HEK293 (cell line): ENCODE data around the gene CAMK2D.
"Not testable (repeated sequence)": the region's sequence is repeated elsewhere in the genome, so short reads cannot be mapped to it uniquely, and the experiment has no call there.

Source experiments
- CTCF ChIA-PET: fragments of 350-600 bp; formaldehyde crosslinking; extraction: SDS; loops from one replicate; lab custom pipeline; 2021; ENCODE audit warnings: antibody characterized with exemption; lab: Yijun Ruan, JAX
- POLR2A ChIA-PET: fragments of 300-600 bp; formaldehyde crosslinking; extraction: SDS; loops from one replicate; lab custom pipeline; 2020; ENCODE audit warnings: antibody characterized with exemption, inconsistent platforms; lab: Yijun Ruan, JAX
- H3K27ac ChIP-seq: fragments of 200-500 bp; sonication (Bioruptor generic); 2 replicates; pipeline ENCODE4 v1.5.1; 2014; ENCODE audit warnings: low read depth, low read length, control low read depth, inconsistent platforms; ENCODE audit errors: extremely low read depth
- H3K36me3 ChIP-seq, 2 experiments: fragments of 200-500 bp in 1 of 2; sonication (Bioruptor generic) in 1 of 2; 1 replicate in 1 of 2; 2 replicates in 1 of 2; pipeline ENCODE4 v1.5.1; 2014 to 2017; ENCODE audit warnings: inconsistent platforms in 2 of 2, low read length in 2 of 2; ENCODE audit not compliant: control insufficient read depth in 2 of 2, insufficient read depth in 1 of 2
- H3K4me1 ChIP-seq: fragments of 200-500 bp; sonication (Bioruptor generic); 2 replicates; pipeline ENCODE4 v1.5.1; 2014; ENCODE audit warnings: mild to moderate bottlenecking, low read length, inconsistent platforms; ENCODE audit not compliant: control insufficient read depth, insufficient read depth
- H3K4me3 ChIP-seq: 2 replicates; pipeline ENCODE4 v1.5.1; 2011; ENCODE audit warnings: low read depth, mild to moderate bottlenecking, control low read depth, low read length, moderate library complexity
- H3K9me3 ChIP-seq: fragments of 200-500 bp; sonication (Bioruptor generic); 2 replicates; pipeline ENCODE4 v1.5.1; 2014; ENCODE audit warnings: low read depth, low read length, inconsistent platforms; ENCODE audit not compliant: control insufficient read depth, insufficient read depth
- GLI2 ChIP-seq: fragments of 450-650 bp; formaldehyde crosslinking; IDR thresholded peaks from 2 replicates; pipeline ENCODE4; 2017; ENCODE audit warnings: missing biosample characterization, missing genetic modification characterization, low read depth, borderline replicate concordance
- GLI4 ChIP-seq: fragments of 450-650 bp; formaldehyde crosslinking; IDR thresholded peaks from 2 replicates; pipeline ENCODE4 v1.5.1; 2016; ENCODE audit warnings: missing biosample characterization, missing genetic modification characterization
- GLIS1 ChIP-seq: fragments of 450-650 bp; formaldehyde crosslinking; IDR thresholded peaks from 2 replicates; pipeline ENCODE4 v1.5.1; 2016; ENCODE audit warnings: missing biosample characterization, missing genetic modification characterization
- OSR2 ChIP-seq: fragments of 450-650 bp; formaldehyde crosslinking; IDR thresholded peaks from 2 replicates; pipeline ENCODE4 v1.5.1; 2016; ENCODE audit warnings: missing biosample characterization, missing genetic modification characterization
- TRIM28 ChIP-seq: IDR thresholded peaks from 2 replicates; pipeline ENCODE4 v1.6.1; 2011; ENCODE audit warnings: low read length, control low read depth, borderline replicate concordance
- ZBTB49 ChIP-seq: fragments of 450-650 bp; formaldehyde crosslinking; IDR thresholded peaks from 2 replicates; pipeline ENCODE4 v1.5.1; 2016; ENCODE audit warnings: missing biosample characterization, missing genetic modification characterization, low read depth
- ZBTB8A ChIP-seq: fragments of 450-650 bp; formaldehyde crosslinking; IDR thresholded peaks from 2 replicates; pipeline ENCODE4 v1.5.1; 2016; ENCODE audit warnings: missing biosample characterization, missing genetic modification characterization
- ZNF112 ChIP-seq: fragments of 450-650 bp; formaldehyde crosslinking; IDR thresholded peaks from 2 replicates; pipeline ENCODE4 v1.5.0; 2017; ENCODE audit warnings: missing biosample characterization, missing genetic modification characterization
- ZNF132 ChIP-seq: fragments of 450-650 bp; formaldehyde crosslinking; IDR thresholded peaks from 2 replicates; pipeline ENCODE4 v1.5.1; 2017; ENCODE audit warnings: missing biosample characterization, missing genetic modification characterization, borderline replicate concordance
- ZNF174 ChIP-seq: fragments of 450-650 bp; formaldehyde crosslinking; IDR thresholded peaks from 2 replicates; pipeline ENCODE4 v1.5.0; 2017; ENCODE audit warnings: missing biosample characterization, mild to moderate bottlenecking, missing genetic modification characterization
- ZNF19 ChIP-seq: fragments of 450-650 bp; formaldehyde crosslinking; IDR thresholded peaks from 2 replicates; pipeline ENCODE4; 2016; ENCODE audit warnings: missing biosample characterization, missing genetic modification characterization, low read depth
- ZNF214 ChIP-seq: fragments of 450-650 bp; formaldehyde crosslinking; IDR thresholded peaks from 2 replicates; pipeline ENCODE4 v1.5.1; 2017; ENCODE audit warnings: missing biosample characterization, mild to moderate bottlenecking, missing genetic modification characterization, borderline replicate concordance
- ZNF248 ChIP-seq: fragments of 450-650 bp; formaldehyde crosslinking; IDR thresholded peaks from 2 replicates; pipeline ENCODE4 v1.5.1; 2017; ENCODE audit warnings: missing biosample characterization, missing genetic modification characterization
- ZNF280D ChIP-seq: fragments of 450-650 bp; formaldehyde crosslinking; IDR thresholded peaks from 2 replicates; pipeline ENCODE4 v1.5.1; 2016; ENCODE audit warnings: missing biosample characterization, missing genetic modification characterization
- ZNF350 ChIP-seq: fragments of 450-650 bp; formaldehyde crosslinking; IDR thresholded peaks from 2 replicates; pipeline ENCODE4 v1.5.0; 2017; ENCODE audit warnings: missing biosample characterization, mild to moderate bottlenecking, missing genetic modification characterization
- ZNF416 ChIP-seq: fragments of 450-650 bp; formaldehyde crosslinking; IDR thresholded peaks from 2 replicates; pipeline ENCODE4 v1.5.1; 2016; ENCODE audit warnings: missing biosample characterization, missing genetic modification characterization
- ZNF423 ChIP-seq: fragments of 450-650 bp; formaldehyde crosslinking; IDR thresholded peaks from 2 replicates; pipeline ENCODE4 v1.5.1; 2016; ENCODE audit warnings: missing biosample characterization, missing genetic modification characterization
- ZNF433 ChIP-seq: fragments of 450-650 bp; formaldehyde crosslinking; IDR thresholded peaks from 2 replicates; pipeline ENCODE4 v1.5.1; 2016; ENCODE audit warnings: missing biosample characterization, missing genetic modification characterization, low read depth
- ZNF449 ChIP-seq: fragments of 450-650 bp; formaldehyde crosslinking; IDR thresholded peaks from 2 replicates; pipeline ENCODE4 v1.5.1; 2017; ENCODE audit warnings: missing biosample characterization, mild to moderate bottlenecking, missing genetic modification characterization, moderate library complexity
- ZNF48 ChIP-seq: fragments of 450-650 bp; formaldehyde crosslinking; IDR thresholded peaks from 2 replicates; pipeline ENCODE4 v1.5.1; 2016; ENCODE audit warnings: missing biosample characterization, missing genetic modification characterization
- ZNF529 ChIP-seq: fragments of 450-650 bp; formaldehyde crosslinking; IDR thresholded peaks from 2 replicates; pipeline ENCODE4 v1.5.1; 2017; ENCODE audit warnings: missing genetic modification characterization, missing biosample characterization; ENCODE audit not compliant: insufficient replicate concordance
- ZNF645 ChIP-seq: fragments of 450-650 bp; formaldehyde crosslinking; IDR thresholded peaks from 2 replicates; pipeline ENCODE4; 2016; ENCODE audit warnings: missing biosample characterization, missing genetic modification characterization
- ZNF658 ChIP-seq: fragments of 450-650 bp; formaldehyde crosslinking; IDR thresholded peaks from 2 replicates; pipeline ENCODE4; 2016; ENCODE audit warnings: missing biosample characterization, missing genetic modification characterization
- ZNF707 ChIP-seq: fragments of 450-650 bp; formaldehyde crosslinking; IDR thresholded peaks from 2 replicates; pipeline ENCODE4 v1.5.1; 2016; ENCODE audit warnings: missing biosample characterization, missing genetic modification characterization
- ZNF792 ChIP-seq: fragments of 450-650 bp; formaldehyde crosslinking; IDR thresholded peaks from 2 replicates; pipeline ENCODE4 v1.5.1; 2016; ENCODE audit warnings: missing biosample characterization, missing genetic modification characterization

CAMK2D gene

GRCh38 chr4:113809311-113809710 is 47.8 kb upstream of the CAMK2D start (continued):
- TF ChIP-seq ZNF645 (tag by site-specific recombination) (no peak), GLI4 (tag by site-specific recombination) (no peak), ZBTB8A (tag by site-specific recombination) (no peak), ZNF19 (tag by site-specific recombination) (no peak), ZNF214 (tag by site-specific recombination) (no peak), ZNF658 (tag by site-specific recombination) (no peak), OSR2 (tag by site-specific recombination) (no peak), ZNF792 (tag by site-specific recombination) (no peak), ZNF248 (no peak)

GRCh38 chr4:113806850-113807249 is 45.3 kb upstream of the CAMK2D start:
- no peak for TF ChIP-seq ZNF529 (tag by site-specific recombination)
- ChIA-PET POLR2A (no interaction called here), CTCF (interaction anchor here (0.6 kb wide), 1 partner anchor 60 kb away, joined by 3 read pairs; no protein-coding TSS in a partner anchor)
- no peak overlapping the region for H3K4me3 ChIP-seq
- H3K27ac ChIP-seq: no peak overlapping the region
- no peaks in the 10 kb centered on the region for H3K36me3 ChIP-seq
- H3K4me1 ChIP-seq: no peaks in the 10 kb centered on the region
- no peaks in the 10 kb centered on the region for H3K9me3 ChIP-seq

GRCh38 chr4:113801882-113802281 is 40.3 kb upstream of the CAMK2D start:
- H3K36me3 ChIP-seq: no peaks in the 10 kb centered on the region
- no peak for TF ChIP-seq ZNF48 (tag by site-specific recombination)
- no peak for TF ChIP-seq ZNF416 (tag by site-specific recombination)
- TF ChIP-seq ZNF112 (tag by site-specific recombination): no peak
- no peak for TF ChIP-seq GLI2 (tag by site-specific recombination)
- no peak for TF ChIP-seq ZBTB49 (tag by site-specific recombination)
- no peak for TF ChIP-seq ZNF132
- TF ChIP-seq ZNF174 (tag by site-specific recombination): no peak
- TF ChIP-seq ZNF423: no peak
- TF ChIP-seq ZNF433 (tag by site-specific recombination): no peak
- TF ChIP-seq ZNF707 (tag by site-specific recombination): no peak
- TF ChIP-seq ZNF449: no peak
- no peak for TF ChIP-seq ZNF280D (tag by site-specific recombination)
- no peak for TF ChIP-seq ZNF350 (tag by site-specific recombination)
- no peak for TF ChIP-seq GLIS1 (tag by site-specific recombination)
- no peak for TF ChIP-seq TRIM28
- TF ChIP-seq, all 188 proteins: peak for 0
- CTCF ChIA-PET: no interaction called here
- H3K4me3 ChIP-seq: no peak overlapping the region
- no peaks in the 10 kb centered on the region for H3K9me3 ChIP-seq
- POLR2A ChIA-PET: no interaction called here
- no peak overlapping the region for H3K27ac ChIP-seq
- no peaks in the 10 kb centered on the region for H3K4me1 ChIP-seq

- CTCF ChIA-PET: not testable (repeated sequence)
Observed at GRCh38 chr4:113796381-113796780, 34.8 kb upstream of the CAMK2D start.

More at GRCh38 chr4:113796381-113796780, 34.8 kb upstream of the CAMK2D start:
- H3K4me3 ChIP-seq, H3K36me3 ChIP-seq, H3K4me1 ChIP-seq, H3K9me3 ChIP-seq, H3K27ac ChIP-seq, POLR2A ChIA-PET: not testable (repeated sequence)
